ENCODE measurements around the gene ADCY9. TPM values are rescaled to one million over a fixed set of nuclear protein-coding genes. Genes with fewer than 3 reads are reported as not detected.
"Not testable (repeated sequence)": the region's sequence is repeated elsewhere in the genome, so short reads cannot be mapped to it uniquely, and the experiment has no call there.

The ADCY9 gene
- total RNA-seq, 1 donor from 2014 or later, result 9.6 TPM

DNA sequence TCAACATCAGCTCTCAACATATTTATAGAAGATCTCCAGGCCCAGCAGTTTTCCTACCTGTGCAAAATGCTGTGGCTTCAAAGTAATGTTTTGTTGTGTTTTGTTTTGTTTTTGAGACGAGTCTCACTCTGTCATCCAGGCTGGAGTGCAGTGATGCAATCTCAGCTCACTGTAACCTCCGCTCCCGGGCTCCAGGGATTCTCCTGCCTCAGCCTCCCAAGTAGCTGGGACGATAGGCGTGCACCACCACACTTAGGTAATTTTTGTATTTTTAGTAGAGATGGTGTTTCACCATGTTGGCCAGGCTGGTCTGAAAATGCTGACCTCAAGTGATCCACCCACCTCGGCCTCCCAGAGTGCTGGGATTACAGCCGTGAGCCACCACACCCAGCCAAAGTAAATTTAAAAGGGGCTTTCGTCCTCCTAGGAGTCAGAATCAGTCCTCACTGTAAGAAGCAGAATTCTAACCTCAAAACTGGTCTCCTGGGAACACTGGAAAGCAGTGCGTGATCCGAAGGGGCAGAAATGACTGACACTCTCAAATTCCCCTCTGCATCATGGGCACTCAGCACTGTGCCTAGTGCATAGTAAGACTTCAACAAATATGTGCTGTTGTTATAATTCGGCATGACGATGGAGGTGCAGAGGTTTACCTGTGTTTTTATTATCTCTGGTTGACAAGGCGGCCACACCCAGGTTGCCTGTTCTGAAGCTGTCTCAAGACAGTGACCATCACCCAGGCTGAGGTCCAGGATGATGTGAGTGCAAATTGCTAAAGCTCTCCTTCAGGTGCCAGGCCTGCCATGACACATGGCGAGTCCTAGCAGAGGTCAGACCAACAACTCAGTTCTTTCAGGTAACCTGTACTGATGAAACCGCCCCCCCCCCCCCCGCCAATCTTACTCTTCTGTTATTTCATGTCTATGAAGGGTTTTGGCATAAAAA lies 59.8 kb downstream of the ADCY9 start:
- DNase-seq, result no peak
- H3K36me3 Mint-ChIP-seq (ENCODE audit: low read depth), result peaks cover 17% of the 10 kb centered on the region
- peaks cover 10% of the 10 kb centered on the region for H3K4me1 Mint-ChIP-seq
- H3K9me3 Mint-ChIP-seq, result peaks cover 10% of the 10 kb centered on the region
- H3K27me3 Mint-ChIP-seq, result peaks cover 2% of the 10 kb centered on the region
- intact Hi-C loops (cut with micrococcal nuclease), result no loop called here
- H3K27ac Mint-ChIP-seq, result no peak overlapping the region
- H3K4me3 Mint-ChIP-seq, result no peak overlapping the region

DNA sequence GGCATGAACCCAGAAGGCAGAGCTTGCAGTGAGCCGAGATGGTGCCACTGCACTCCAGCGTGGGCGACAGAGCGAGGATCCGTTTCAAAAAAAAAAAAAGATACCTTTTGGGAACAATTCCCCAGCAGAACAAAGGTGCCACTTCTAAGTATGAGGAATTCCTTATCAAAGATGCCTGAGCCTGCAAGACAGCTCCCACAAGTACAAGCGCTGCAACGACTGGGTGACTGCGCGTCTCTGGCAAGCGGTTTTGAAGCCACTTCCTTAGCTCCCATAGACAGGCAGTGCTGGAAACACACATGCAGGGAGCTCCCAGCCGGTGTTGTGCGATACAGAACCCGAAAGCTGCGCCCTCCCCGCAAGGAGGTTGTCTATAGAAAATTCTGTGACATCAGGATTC lies 60.5 kb downstream of the ADCY9 start:
- Mint-ChIP-seq H3K4me3 (no peak overlapping the region), H3K27ac (no peak overlapping the region), H3K27me3 (peaks cover 2% of the 10 kb centered on the region), H3K36me3 (ENCODE audit: low read depth) (peaks cover 10% of the 10 kb centered on the region), H3K9me3 (peaks cover 3% of the 10 kb centered on the region), H3K4me1 (peaks cover 10% of the 10 kb centered on the region)
- intact Hi-C loops (cut with micrococcal nuclease), result no loop called here
- DNase-seq, result no peak

DNA sequence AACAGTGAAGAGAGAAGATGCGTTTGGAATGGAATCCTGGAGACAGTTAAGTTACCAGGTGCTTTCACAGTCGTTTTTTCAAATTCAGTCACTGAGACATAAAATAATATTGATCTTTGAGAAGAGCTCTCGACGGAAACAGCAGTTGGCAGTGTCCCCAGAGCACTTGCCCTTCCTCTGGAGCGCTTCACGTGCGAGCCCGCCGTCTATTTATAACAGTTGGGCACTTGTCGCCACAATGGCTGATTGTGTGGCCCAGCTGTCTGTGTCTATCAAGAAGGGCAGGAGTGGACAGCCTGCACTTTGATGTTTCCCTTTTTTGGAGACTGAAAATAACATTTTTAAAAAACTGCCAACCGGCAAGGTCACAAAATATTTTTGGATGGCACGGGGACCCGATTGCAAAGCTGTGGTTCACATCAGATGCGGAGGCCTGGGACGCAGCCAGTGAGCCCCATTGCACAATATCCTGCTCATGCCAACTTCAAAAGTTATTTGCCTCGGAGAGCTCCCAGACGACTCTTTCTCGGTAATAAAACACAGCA lies 62.9 kb downstream of the ADCY9 start:
- no peak overlapping the region for H3K4me3 Mint-ChIP-seq

DNA sequence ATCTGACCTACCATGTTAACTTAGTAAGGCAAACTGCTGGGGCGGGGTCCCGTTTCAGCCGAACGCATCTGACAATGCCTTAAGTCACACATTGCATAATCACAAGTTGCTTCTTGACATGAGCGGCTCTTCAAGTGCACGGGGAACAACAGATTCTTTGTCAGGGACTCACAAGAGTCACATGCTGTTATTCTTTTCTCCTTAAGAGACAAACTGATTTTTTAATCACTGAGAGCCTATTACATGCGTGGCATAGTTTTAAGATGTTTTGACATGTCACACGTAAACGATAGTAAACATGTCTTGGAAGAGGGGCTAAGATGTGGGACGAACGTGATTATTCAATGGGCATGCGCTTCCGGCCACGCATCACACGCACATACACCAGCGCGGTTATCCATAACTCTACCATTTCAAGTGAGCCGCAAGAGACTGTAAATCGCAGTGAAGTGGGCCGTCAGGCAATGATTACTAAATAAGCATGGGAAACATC lies 63.4 kb downstream of the ADCY9 start:
- Mint-ChIP-seq H3K36me3 (ENCODE audit: low read depth) (no peaks in the 10 kb centered on the region), H3K27ac (no peak overlapping the region), H3K27me3 (peaks cover 2% of the 10 kb centered on the region), H3K9me3 (no peaks in the 10 kb centered on the region), H3K4me1 (peaks cover 2% of the 10 kb centered on the region), H3K4me3 (no peak overlapping the region)
- intact Hi-C loops (cut with micrococcal nuclease), result no loop called here
- DNase-seq, result no peak

More for the DNA sequence above, 62.9 kb downstream of the ADCY9 start:
- H3K4me1 Mint-ChIP-seq, result peaks cover 2% of the 10 kb centered on the region
- H3K36me3 Mint-ChIP-seq (ENCODE audit: low read depth), result peaks cover under 1% of the 10 kb centered on the region
- H3K27ac Mint-ChIP-seq, result no peak overlapping the region
- H3K27me3 Mint-ChIP-seq, result peaks cover 2% of the 10 kb centered on the region
- DNase-seq, result no peak
- H3K9me3 Mint-ChIP-seq, result no peaks in the 10 kb centered on the region
- intact Hi-C loops (cut with micrococcal nuclease), result no loop called here

DNA sequence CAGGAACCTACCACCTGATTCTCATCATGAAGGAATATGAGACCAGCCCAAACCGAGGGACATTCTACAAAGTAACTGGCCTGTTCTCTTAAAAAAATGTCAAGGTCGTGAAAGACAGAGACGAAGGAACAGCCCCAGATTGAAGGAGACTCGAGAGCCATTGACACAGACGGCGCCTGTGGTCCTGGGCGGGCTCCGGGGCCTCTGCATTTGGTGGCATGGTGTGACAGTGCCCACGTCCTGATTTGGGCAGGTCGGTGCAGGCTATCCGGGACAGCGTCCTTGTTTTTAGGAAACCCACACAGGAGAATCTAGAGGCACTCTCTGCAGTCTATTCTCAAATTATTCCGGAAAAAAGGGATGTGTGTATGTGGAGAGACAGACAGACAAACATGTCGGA lies 64.1 kb downstream of the ADCY9 start:
- Mint-ChIP-seq H3K36me3 (ENCODE audit: low read depth) (no peaks in the 10 kb centered on the region), H3K9me3 (no peaks in the 10 kb centered on the region), H3K4me1 (peaks cover 2% of the 10 kb centered on the region), H3K27ac (no peak overlapping the region), H3K4me3 (no peak overlapping the region), H3K27me3 (peaks cover 2% of the 10 kb centered on the region)
- no peak for DNase-seq
- intact Hi-C loops (cut with micrococcal nuclease), result no loop called here

DNA sequence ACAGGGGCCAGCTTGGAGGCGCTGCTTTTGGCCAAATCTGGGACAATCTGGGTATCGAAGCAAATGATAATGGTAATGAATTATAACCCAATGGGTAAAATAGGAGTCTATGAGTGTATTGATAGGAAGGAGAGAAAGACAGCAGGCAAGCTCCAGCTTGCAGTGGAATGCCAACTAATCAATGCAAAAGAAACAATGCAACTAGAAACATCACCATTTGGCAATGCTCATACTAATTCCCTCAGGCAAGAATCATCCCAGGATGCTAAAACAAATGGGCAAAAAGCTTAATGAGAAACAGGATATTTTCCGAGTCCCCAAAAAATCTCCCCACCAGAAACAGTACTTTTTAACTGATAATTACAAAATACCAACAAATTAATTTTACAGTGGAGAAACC lies 64.7 kb downstream of the ADCY9 start:
- DNase-seq, result no peak
- H3K36me3 Mint-ChIP-seq (ENCODE audit: low read depth), result no peaks in the 10 kb centered on the region
- no peak overlapping the region for H3K4me3 Mint-ChIP-seq
- intact Hi-C loops (cut with micrococcal nuclease), result no loop called here
- no peaks in the 10 kb centered on the region for H3K9me3 Mint-ChIP-seq
- peaks cover 2% of the 10 kb centered on the region for H3K27me3 Mint-ChIP-seq
- H3K27ac Mint-ChIP-seq, result no peak overlapping the region
- peaks cover 2% of the 10 kb centered on the region for H3K4me1 Mint-ChIP-seq

DNA sequence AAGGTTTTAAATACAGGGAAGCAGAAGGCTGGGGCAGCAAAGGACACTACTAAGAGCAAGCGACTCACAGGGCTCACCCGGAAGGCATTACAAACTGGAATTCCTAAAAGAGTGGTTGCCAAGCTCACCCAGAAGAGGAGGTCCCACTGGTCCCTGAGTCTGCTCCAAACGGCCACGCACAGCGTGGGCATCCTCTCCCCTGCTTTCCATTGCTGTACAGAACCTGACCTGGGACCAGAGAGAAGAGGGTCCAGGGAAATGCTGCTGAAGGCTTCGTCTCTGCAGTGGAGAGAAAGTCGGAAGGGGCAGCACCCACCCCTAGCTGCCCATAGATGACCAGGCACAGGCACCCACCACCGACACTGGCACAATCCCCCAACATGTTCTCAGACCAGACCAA lies 67.2 kb downstream of the ADCY9 start:
- intact Hi-C loops (cut with micrococcal nuclease), result no loop called here
- no peaks in the 10 kb centered on the region for H3K36me3 Mint-ChIP-seq (ENCODE audit: low read depth)
- H3K4me1 Mint-ChIP-seq, result peaks cover 6% of the 10 kb centered on the region
- H3K4me3 Mint-ChIP-seq, result no peak overlapping the region
- peaks cover 6% of the 10 kb centered on the region for H3K27me3 Mint-ChIP-seq
- no peaks in the 10 kb centered on the region for H3K9me3 Mint-ChIP-seq
- DNase-seq, result no peak
- no peak overlapping the region for H3K27ac Mint-ChIP-seq

DNA sequence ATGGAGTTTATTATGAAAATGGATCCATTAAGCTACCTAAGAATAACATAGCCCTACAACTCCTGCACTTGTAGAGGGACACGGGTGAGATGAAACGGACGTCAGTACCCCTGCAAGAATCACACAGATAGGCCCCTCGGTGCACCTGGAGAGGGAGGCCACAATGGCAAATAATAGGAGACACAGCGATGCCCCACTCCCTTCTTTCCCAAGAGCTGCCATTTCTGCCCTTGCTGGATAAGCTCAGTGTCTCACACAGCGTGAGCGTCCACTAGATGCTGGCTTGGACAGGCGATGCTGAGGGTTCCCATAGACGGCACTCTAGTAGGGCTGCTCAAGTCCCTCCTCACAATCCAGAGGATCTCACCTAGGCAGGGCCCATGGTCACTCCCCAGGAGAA lies 67.8 kb downstream of the ADCY9 start:
- H3K4me1 Mint-ChIP-seq, result peaks cover 6% of the 10 kb centered on the region
- no peak for DNase-seq
- no peak overlapping the region for H3K27ac Mint-ChIP-seq
- no peaks in the 10 kb centered on the region for H3K9me3 Mint-ChIP-seq
- intact Hi-C loops (cut with micrococcal nuclease), result no loop called here
- no peak overlapping the region for H3K4me3 Mint-ChIP-seq
- peaks cover 6% of the 10 kb centered on the region for H3K27me3 Mint-ChIP-seq
- H3K36me3 Mint-ChIP-seq (ENCODE audit: low read depth), result no peaks in the 10 kb centered on the region

DNA sequence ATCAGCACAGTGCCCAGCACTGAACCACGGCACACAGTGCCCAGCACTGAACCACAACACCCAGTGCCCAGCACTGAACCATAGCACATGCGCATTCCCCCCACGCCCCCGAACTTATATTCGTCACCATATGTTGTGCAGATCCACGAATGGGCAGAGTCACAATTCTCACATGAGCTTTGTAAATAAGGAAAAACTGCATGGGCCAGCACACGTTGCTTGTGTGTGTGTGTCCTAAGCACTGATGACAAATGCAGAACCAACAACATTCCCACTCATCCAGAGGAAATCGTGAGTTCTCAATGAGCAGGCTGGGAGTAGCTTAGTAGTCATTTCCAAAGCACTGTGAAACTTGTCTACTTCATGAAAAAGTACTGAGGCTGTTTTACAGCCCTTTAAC lies 70.0 kb downstream of the ADCY9 start:
- intact Hi-C loops (cut with micrococcal nuclease), result no loop called here
- H3K27me3 Mint-ChIP-seq, result peaks cover 4% of the 10 kb centered on the region
- H3K27ac Mint-ChIP-seq, result no peak overlapping the region
- peaks cover 3% of the 10 kb centered on the region for H3K4me1 Mint-ChIP-seq
- no peak for DNase-seq
- no peaks in the 10 kb centered on the region for H3K36me3 Mint-ChIP-seq (ENCODE audit: low read depth)
- no peak overlapping the region for H3K4me3 Mint-ChIP-seq
- H3K9me3 Mint-ChIP-seq, result no peaks in the 10 kb centered on the region

DNA sequence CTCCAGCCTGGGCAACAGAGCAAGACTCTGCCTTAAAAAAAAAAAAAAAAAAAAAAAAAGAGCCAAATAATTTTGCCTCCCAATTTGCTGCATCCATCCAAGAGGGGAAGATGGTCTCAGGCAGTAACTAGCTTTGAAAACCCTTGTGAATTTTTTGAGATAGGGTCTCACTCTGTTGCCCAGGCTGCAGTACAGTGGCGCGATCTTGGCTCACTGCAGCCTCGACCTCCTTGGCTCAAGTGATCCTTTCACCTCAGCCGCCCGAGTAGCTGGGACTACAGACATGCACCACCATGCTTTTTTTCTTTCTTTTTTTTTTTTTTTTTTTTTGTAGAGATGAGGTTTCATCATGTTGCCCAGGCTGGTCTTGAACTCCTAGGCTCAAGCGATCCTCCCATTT lies 70.7 kb downstream of the ADCY9 start:
- H3K4me3 Mint-ChIP-seq; H3K4me1 Mint-ChIP-seq; intact Hi-C loops (cut with micrococcal nuclease); H3K27me3 Mint-ChIP-seq; H3K9me3 Mint-ChIP-seq; H3K36me3 Mint-ChIP-seq (ENCODE audit: low read depth); H3K27ac Mint-ChIP-seq; DNase-seq: not testable (repeated sequence)

DNA sequence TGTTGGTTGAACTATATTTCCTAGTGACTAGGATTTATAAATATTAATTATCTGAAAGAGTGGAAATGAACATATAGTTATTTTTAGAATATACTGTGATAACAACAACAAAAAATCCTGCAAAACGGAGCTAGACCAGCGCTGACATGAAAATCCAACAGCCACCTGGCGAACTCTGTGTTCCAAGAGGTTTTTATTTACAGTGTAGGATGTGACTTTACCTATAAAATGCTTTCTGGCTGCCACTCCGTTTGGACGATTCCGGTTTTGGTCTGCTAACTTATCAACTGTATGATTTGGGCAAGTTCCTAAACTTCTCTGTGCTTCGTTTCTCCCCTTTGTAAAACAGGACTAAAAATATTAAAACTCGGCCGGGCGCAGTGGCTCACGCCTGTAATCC lies 73.7 kb downstream of the ADCY9 start:
- DNase-seq, result no peak
- H3K27me3 Mint-ChIP-seq, result peaks cover 4% of the 10 kb centered on the region
- no peaks in the 10 kb centered on the region for H3K36me3 Mint-ChIP-seq (ENCODE audit: low read depth)
- no peaks in the 10 kb centered on the region for H3K9me3 Mint-ChIP-seq
- no peak overlapping the region for H3K27ac Mint-ChIP-seq
- H3K4me1 Mint-ChIP-seq, result peaks cover 3% of the 10 kb centered on the region
- no peak overlapping the region for H3K4me3 Mint-ChIP-seq
- intact Hi-C loops (cut with micrococcal nuclease), result no loop called here

DNA sequence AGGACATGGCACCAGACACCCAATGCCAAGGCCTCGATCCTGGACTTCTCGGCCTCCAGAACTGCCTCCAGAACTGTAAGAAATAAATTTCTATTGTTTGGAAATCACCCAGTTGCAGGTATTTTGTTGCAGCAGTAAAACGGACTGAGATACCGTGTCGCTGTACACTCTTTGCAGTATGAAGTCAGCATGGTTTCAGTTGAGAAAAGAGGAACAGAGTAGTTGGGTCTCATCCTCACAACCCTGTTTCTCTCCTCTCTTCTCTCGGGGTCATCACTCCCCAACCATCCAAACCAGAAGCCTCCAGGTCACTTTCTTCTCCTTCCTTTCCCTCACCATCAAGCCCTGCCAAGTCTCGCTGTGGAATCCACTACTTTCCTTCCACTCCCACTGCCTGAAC lies 77.8 kb downstream of the ADCY9 start:
- Mint-ChIP-seq H3K4me3 (no peak overlapping the region), H3K27ac (no peak overlapping the region), H3K27me3 (no peaks in the 10 kb centered on the region), H3K4me1 (no peaks in the 10 kb centered on the region), H3K9me3 (no peaks in the 10 kb centered on the region), H3K36me3 (ENCODE audit: low read depth) (no peaks in the 10 kb centered on the region)
- intact Hi-C loops (cut with micrococcal nuclease), result no loop called here
- no peak for DNase-seq

DNA sequence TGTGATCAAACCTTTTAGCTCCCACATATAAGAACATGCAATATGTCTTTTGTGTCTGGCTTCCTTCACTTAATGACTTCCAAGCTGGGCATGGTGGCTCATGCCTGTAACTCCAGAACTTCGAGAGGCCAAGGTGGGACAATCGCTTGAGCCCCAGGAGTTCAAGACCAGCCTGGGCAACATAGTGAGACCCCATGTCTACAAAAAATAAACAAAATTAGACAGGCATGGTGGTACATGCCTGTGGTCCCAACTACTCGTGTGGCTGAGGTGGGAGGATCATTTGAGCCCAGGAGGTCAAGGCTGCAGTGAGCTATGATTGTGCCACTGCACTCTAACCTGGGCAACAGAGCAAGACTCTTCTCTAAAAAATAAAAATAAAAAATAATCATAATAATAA lies 79.3 kb downstream of the ADCY9 start:
- H3K27me3 Mint-ChIP-seq; H3K27ac Mint-ChIP-seq; H3K4me1 Mint-ChIP-seq; DNase-seq; intact Hi-C loops (cut with micrococcal nuclease); H3K36me3 Mint-ChIP-seq (ENCODE audit: low read depth); H3K9me3 Mint-ChIP-seq; H3K4me3 Mint-ChIP-seq: not testable (repeated sequence)

DNA sequence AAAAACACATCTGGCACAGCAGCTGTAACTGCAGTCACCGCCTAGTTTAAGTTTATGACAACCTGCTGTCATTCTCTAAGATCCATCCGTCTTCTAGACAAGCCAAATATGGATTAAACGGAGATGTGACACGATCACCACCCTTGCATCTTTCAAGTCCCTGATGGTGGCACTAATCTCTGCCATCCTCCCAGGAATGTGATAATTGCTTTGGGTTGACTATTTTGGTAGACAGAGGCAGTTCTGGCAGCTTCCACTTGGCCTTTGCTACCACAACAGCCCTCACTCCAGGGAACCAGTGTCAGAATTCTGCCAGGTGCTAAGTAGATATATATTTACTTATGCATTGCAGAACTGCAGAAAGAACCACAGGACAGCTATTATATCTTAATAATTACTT lies 81.3 kb downstream of the ADCY9 start:
- DNase-seq, result no peak
- no peaks in the 10 kb centered on the region for H3K36me3 Mint-ChIP-seq (ENCODE audit: low read depth)
- intact Hi-C loops (cut with micrococcal nuclease), result no loop called here
- no peaks in the 10 kb centered on the region for H3K27me3 Mint-ChIP-seq
- H3K27ac Mint-ChIP-seq, result no peak overlapping the region
- H3K4me3 Mint-ChIP-seq, result no peak overlapping the region
- H3K4me1 Mint-ChIP-seq, result peaks cover 5% of the 10 kb centered on the region
- H3K9me3 Mint-ChIP-seq, result no peaks in the 10 kb centered on the region

Data from activated CD4-positive, alpha-beta T cell treated with anti-CD3 and anti-CD28 coated beads, Interleukin-2, amount 10 ng/mL, durations not matched to agents 24 days and 14 days (primary cell).